ENCODE measurements around the gene PHGDH. TPM values are rescaled to one million over a fixed set of nuclear protein-coding genes. Genes with fewer than 3 reads are reported as not detected.

Gene PHGDH
- total RNA-seq, 4 donors from 2014 or later, result 0.86 to 7.1 (median 2.3) TPM; not detected in 1

DNA sequence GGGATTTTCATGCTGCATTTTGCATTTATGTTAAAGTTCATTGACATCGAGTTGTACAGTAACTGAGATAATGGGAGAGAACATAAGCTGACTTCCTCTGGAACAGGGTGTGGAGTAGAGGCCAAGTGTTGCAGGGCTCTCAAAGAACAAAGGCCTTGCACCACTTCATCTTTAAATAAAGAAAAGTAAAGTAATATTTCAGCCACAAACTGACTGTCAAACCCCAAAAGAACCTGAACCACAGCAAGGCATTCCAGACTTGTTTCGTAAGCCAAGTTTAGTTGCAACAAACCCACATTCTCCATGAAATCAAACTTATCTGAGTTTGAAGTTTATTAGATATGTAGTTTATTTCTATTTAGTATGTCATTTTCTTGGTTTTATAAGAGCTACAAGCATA, 76.0 kb downstream of the PHGDH start:
- in situ Hi-C loops (cut with MboI; ENCODE audit: low sequenced_read_pairs in 4 of 4) (no loop called here), intact Hi-C loops (cut with DNase I; ENCODE audit: low total_unique reads) (no loop called here)
- Histone ChIP-seq H3K27ac (no peak overlapping the region), H3K4me3 (no peak overlapping the region), H3K36me3 (no peaks in the 10 kb centered on the region), H3K9me3 (no peaks in the 10 kb centered on the region), H3K27me3 (no peaks in the 10 kb centered on the region), H3K4me1 (no peaks in the 10 kb centered on the region)
- no peak for TF ChIP-seq POLR2A (IDR thresholded peaks at IDR 0.05)
- DNase-seq (no peak), ATAC-seq (no peak)

DNA sequence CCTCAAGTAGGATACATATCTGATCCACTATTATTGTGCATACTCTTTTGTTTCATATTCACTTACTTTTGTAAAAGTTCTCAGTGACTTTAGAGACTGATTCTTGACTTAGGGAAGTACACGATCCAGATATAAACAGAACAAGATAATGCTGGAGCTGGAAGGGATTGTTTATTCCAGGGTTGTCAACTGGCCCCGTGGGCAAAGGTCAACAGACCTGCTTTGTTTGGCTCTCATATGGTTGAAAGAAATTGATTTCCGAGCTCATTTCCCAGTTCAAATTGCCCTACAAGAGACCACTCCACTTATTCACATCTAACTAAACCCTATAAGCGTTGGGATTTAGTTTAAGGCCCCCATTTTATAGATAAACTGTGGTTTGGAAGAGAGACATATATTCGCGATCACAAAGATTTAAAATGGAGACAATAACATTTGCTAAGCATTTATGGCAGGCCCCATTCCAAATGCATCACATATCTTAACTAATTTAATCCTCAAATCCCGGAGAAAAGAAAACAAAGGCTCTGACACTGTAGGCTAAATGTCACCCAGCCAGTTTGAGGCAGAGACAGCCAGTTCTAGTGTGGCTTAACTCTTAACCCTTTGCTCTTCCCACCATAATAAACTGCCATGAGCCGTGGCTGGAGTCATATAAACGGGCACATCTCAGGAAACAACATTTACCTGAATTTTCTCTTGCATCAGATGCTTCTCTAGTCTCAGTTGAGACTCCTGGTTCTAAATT, 78.9 kb downstream of the PHGDH start:
- Histone ChIP-seq H3K9me3 (no peaks in the 10 kb centered on the region), H3K27me3 (no peaks in the 10 kb centered on the region), H3K27ac (no peak overlapping the region), H3K4me3 (no peak overlapping the region), H3K4me1 (no peaks in the 10 kb centered on the region), H3K36me3 (no peaks in the 10 kb centered on the region)
- intact Hi-C loops (cut with DNase I; ENCODE audit: low total_unique reads), result no loop called here
- ATAC-seq (no peak), DNase-seq (no peak)
- in situ Hi-C loops (cut with MboI; ENCODE audit: low sequenced_read_pairs in 4 of 4), result no loop called here
- TF ChIP-seq, protein P1, sequence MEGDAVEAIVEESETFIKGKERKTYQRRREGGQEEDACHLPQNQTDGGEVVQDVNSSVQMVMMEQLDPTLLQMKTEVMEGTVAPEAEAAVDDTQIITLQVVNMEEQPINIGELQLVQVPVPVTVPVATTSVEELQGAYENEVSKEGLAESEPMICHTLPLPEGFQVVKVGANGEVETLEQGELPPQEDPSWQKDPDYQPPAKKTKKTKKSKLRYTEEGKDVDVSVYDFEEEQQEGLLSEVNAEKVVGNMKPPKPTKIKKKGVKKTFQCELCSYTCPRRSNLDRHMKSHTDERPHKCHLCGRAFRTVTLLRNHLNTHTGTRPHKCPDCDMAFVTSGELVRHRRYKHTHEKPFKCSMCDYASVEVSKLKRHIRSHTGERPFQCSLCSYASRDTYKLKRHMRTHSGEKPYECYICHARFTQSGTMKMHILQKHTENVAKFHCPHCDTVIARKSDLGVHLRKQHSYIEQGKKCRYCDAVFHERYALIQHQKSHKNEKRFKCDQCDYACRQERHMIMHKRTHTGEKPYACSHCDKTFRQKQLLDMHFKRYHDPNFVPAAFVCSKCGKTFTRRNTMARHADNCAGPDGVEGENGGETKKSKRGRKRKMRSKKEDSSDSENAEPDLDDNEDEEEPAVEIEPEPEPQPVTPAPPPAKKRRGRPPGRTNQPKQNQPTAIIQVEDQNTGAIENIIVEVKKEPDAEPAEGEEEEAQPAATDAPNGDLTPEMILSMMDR (IDR thresholded peaks at IDR 0.05 in 4 of 5, conservative IDR thresholded peaks at IDR 0.05 in 1 of 5), result no peak
- TF ChIP-seq POLR2A (IDR thresholded peaks at IDR 0.05), result no peak

DNA sequence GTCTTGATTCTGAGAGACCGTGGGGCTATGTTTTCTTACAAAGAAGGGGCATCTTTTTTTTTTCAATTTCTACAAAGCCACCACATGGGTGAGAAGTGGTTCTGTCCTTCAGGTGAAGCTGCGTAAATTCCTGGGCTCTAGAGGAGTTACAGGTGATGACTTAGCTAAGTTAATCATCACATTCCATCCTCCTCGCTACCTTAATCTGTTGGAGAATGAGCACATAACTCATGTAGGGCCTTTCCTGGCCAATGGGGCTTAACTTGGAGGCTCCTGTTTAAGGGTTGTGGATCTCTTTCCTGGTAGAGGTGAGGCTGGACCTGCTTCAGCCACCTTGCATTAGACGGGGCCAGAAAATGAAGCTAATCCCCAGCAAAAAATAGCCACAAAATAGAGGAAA, 79.6 kb downstream of the PHGDH start:
- Histone ChIP-seq H3K4me1 (no peaks in the 10 kb centered on the region), H3K36me3 (no peaks in the 10 kb centered on the region), H3K9me3 (no peaks in the 10 kb centered on the region), H3K27me3 (no peaks in the 10 kb centered on the region), H3K4me3 (no peak overlapping the region), H3K27ac (no peak overlapping the region)
- ATAC-seq (no peak), DNase-seq (no peak)
- intact Hi-C loops (cut with DNase I; ENCODE audit: low total_unique reads) (no loop called here), in situ Hi-C loops (cut with MboI; ENCODE audit: low sequenced_read_pairs in 4 of 4) (no loop called here)
- TF ChIP-seq POLR2A (IDR thresholded peaks at IDR 0.05), result no peak
- TF ChIP-seq, protein P1 (IDR thresholded peaks at IDR 0.05 in 4 of 5, conservative IDR thresholded peaks at IDR 0.05 in 1 of 5), result no peak

Other genes starting within 250 kb of the PHGDH start
- not detected for gene HSD3B1, start 204.7 kb upstream of the PHGDH start, total RNA-seq
- 1 to 10 TPM; 1.4 to 3.1 (median 2.9) TPM for gene ZNF697, start 63.7 kb upstream of the PHGDH start, total RNA-seq
- gene HMGCS2, start 57.0 kb downstream of the PHGDH start, total RNA-seq, result 1 to 10 TPM in 3 of 4 donors, not detected in 1; 1.2 to 9.2 (median 2.2) TPM
- gene REG4, start 99.5 kb downstream of the PHGDH start, total RNA-seq, result not detected
- gene ADAM30, start 184.6 kb downstream of the PHGDH start, total RNA-seq, result not detected

Measured in gastrocnemius medialis (tissue), 4 donors.